ENCODE data around the gene NFATC3. TPM values are rescaled to one million over a fixed set of nuclear protein-coding genes. Genes with fewer than 3 reads are reported as not detected.
A peak's percentile ranks its signal among the peaks of the same experiment; 100 is the strongest.

Gene NFATC3
- total RNA-seq, 4 donors from 2014 or later, result 39.5 to 54.5 (median 45.6) TPM

DNA sequence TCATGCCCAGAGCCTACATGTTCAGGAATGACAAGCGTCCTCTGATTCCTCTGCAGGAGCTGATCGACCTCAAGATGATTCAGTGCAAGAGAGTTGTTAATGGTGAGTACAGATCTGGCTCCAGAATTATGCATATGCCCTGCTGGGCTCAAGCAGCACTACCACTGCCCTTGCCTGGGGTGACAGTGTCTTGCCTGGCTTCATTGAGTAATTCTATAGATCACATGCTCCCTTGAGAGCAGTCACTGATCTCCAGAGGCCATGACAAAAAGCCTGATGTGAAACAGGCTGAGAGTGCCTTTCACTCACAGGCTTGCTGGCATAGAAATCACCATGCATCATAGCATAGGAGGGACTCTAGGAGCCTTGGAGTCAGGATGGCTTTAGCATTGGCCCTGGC lies 35.7 kb upstream of the NFATC3 start:
- no peak for DNase-seq (ENCODE audit: low spot score)
- ATAC-seq (ENCODE audit: low FRiP score), result no peak
- no peak for TF ChIP-seq CTCF (IDR thresholded peaks at IDR 0.05)

DNA sequence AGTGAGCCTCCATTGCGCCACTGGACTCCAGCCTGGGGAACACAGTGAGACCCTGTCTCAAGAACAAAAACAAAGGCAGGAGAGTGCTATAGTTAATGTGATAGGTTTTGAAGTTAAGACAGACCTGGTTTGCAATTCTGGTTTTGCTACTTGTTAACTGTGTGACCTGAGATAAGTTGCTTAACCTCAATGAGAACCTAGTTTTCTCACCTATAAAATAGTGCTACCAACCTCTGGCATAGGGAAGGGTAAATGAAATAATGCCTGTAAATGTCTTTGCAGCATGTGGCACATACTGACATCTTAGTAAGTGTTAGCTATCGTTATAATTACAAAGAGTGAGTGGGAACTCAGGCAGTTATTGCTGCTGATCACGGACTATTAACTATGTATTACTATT lies 29.8 kb upstream of the NFATC3 start:
- TF ChIP-seq CTCF (IDR thresholded peaks at IDR 0.05), result no peak
- no peak for DNase-seq (ENCODE audit: low spot score)
- no peak for ATAC-seq (ENCODE audit: low FRiP score)

DNA sequence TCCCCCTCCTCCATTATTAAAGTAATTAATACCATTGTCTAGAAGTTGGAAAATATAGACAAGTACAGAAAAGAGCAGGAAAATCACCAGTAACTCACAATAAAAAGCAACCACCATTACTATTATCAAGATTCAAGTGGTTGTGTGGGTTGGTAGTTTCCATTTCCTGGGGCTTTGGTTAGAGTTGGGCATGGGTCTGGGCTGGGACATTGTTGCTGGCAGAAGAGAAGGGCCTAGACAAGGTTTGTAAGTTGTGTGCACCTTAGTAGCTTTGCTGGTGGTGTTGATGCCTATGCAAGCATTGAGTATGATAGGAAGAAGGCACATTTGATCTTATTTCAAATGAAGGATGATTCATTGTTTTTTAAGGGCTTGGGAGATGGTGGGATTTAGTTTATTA lies 25.4 kb upstream of the NFATC3 start:
- no peak for TF ChIP-seq CTCF (IDR thresholded peaks at IDR 0.05)
- ATAC-seq (ENCODE audit: low FRiP score) (no peak), DNase-seq (ENCODE audit: low spot score) (no peak)

GRCh38 chr16:68061396-68061795 lies 23.8 kb upstream of the NFATC3 start:
- TF ChIP-seq CTCF (IDR thresholded peaks at IDR 0.05), result no peak
- DNase-seq (ENCODE audit: low spot score), result no peak
- no peak for ATAC-seq (ENCODE audit: low FRiP score)

DNA sequence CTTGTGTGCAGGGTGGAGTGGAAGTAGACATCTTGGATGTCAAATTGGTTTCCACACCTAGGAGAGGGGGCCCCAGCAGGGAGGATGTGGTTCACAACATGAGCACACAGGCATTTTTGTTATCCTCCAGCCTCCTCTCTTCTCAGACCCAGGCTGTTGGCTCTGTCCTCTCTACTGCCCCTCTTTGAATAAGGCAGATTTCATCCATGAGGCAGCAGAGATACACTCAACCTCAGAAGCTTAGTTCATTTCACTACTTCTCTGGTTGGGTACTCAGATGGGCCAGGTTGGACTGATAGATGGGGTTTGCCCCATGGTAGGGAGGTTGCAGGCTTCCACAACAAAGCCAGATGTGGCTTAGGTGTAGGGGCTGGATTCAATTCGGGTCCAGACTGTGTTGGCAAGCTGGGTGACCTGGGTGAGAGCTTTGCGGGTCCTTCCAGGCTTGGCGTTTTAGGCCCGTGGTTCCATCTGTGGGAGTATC lies 22.2 kb upstream of the NFATC3 start:
- TF ChIP-seq CTCF (IDR thresholded peaks at IDR 0.05), result no peak
- ATAC-seq (ENCODE audit: low FRiP score) (no peak), DNase-seq (ENCODE audit: low spot score) (no peak)

- peak in 1 of 3 donors; percentile 39 for TF ChIP-seq CTCF (IDR thresholded peaks at IDR 0.05)
- no peak for DNase-seq (ENCODE audit: low spot score)
- ATAC-seq (ENCODE audit: low FRiP score), result peak; percentile 70
These were observed 20.3 kb upstream of the NFATC3 start for GRCh38 chr16:68064791-68065365.

DNA sequence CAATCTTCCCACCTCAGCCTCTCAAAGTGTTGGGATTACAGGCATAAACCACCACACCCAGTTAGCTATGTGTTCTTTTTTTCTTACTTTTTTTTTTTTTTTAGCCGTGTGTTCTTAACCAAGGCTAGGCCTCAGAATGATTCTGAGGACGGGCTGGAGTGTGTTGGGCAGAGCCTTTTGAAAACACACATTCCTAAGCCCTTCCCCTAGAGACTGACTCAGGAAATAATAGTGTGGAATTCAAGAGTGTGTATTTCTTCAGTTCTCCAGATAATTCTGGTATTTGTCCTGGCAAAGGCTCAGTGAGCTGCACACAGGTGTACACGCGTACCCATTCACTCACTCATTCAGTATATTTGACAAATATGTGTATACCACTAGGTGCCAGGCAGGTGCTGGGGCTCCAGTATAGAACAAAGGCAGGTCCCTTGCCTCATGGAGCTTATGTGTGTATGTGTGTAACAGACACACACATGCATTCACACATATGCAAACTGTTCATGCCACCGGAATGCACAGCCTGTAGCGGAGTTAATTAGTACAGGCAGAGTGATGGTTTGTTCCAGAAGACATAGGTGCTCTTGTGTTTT lies 19.4 kb upstream of the NFATC3 start:
- DNase-seq (ENCODE audit: low spot score) (no peak), ATAC-seq (ENCODE audit: low FRiP score) (peak; percentile 61)
- TF ChIP-seq CTCF (IDR thresholded peaks at IDR 0.05), result no peak

Data from omental fat pad (tissue), 4 donors.